OCI-LY7 (cell line): ENCODE data around the gene ZDHHC14. TPM values are rescaled to one million over a fixed set of nuclear protein-coding genes. Genes with fewer than 3 reads are reported as not detected.

Experiments
- BruUV-seq: library from RNA; stranded (reverse); fragments of 400-500 nt; replicated peaks from 2 replicates; lab custom pipeline; 2021; lab: Mats Ljungman, UMichigan
- CTCF ChIA-PET: fragments of 300-600 bp; sonication (Branson Sonifier 250); formaldehyde crosslinking; loops from one replicate; lab custom pipeline; 2022; ENCODE audit warnings: antibody characterized with exemption; ENCODE audit not compliant: unreplicated experiment; lab: Charles Lee
- POLR2A ChIA-PET: fragments of 300-600 bp; sonication (Branson Sonifier 250); formaldehyde crosslinking; loops from one replicate; lab custom pipeline; 2022; ENCODE audit warnings: antibody characterized with exemption; lab: Charles Lee
- DNase-seq: peaks from one replicate; pipeline ENCODE4 v3.0.0-alpha.2; 2015; ENCODE audit warnings: low spot score
- H2AFZ ChIP-seq: fragments of 200-600 bp; sonication (generic), shearing (Covaris generic); 2 replicates; pipeline ENCODE4 v1.6.1; 2014; ENCODE audit warnings: mild to moderate bottlenecking, antibody characterized with exemption, low read length, moderate library complexity
- H3K27ac ChIP-seq: fragments of 200-600 bp; sonication (generic); 2 replicates; pipeline ENCODE4 v1.5.1; 2014; ENCODE audit warnings: mixed run types, low read depth, mild to moderate bottlenecking, moderate library complexity, low read length, inconsistent platforms; ENCODE audit not compliant: poor library complexity, severe bottlenecking
- H3K36me3 ChIP-seq: fragments of 200-600 bp; sonication (generic); 2 replicates; pipeline ENCODE4 v1.6.1; 2014; ENCODE audit warnings: mild to moderate bottlenecking, antibody characterized with exemption, low read length, moderate library complexity, mixed read lengths; ENCODE audit not compliant: insufficient read depth
- H3K4me1 ChIP-seq: fragments of 200-600 bp; sonication (generic); 2 replicates; pipeline ENCODE4 v1.5.1; 2014; ENCODE audit warnings: mild to moderate bottlenecking, low read length; ENCODE audit not compliant: insufficient read depth, poor library complexity, severe bottlenecking
- H3K4me2 ChIP-seq: fragments of 200-600 bp; sonication (generic); 2 replicates; pipeline ENCODE4 v1.6.1; 2014; ENCODE audit warnings: mild to moderate bottlenecking, low read length
- H3K4me3 ChIP-seq: fragments of 200-600 bp; sonication (generic); 2 replicates; pipeline ENCODE4 v1.5.1; 2014; ENCODE audit warnings: mild to moderate bottlenecking, low read depth, low read length; ENCODE audit not compliant: poor library complexity, severe bottlenecking
- H3K79me2 ChIP-seq: fragments of 200-600 bp; sonication (generic); 2 replicates; pipeline ENCODE4 v1.6.1; 2016; ENCODE audit warnings: low read depth, mild to moderate bottlenecking, low read length, moderate library complexity, mixed read lengths; ENCODE audit not compliant: insufficient read depth
- H3K9me2 ChIP-seq: fragments of 200-600 bp; sonication (generic); 2 replicates; pipeline ENCODE4 v1.6.1; 2016; ENCODE audit warnings: mild to moderate bottlenecking, low read length, mixed read lengths; ENCODE audit not compliant: insufficient read depth
- H3K9me3 ChIP-seq: fragments of 200-600 bp; sonication (generic); 2 replicates; pipeline ENCODE4 v1.6.1; 2014; ENCODE audit warnings: mild to moderate bottlenecking, mixed run types, low read length, mixed read lengths
- H4K20me1 ChIP-seq: fragments of 200-600 bp; sonication (generic); 2 replicates; pipeline ENCODE4 v1.6.1; 2014; ENCODE audit warnings: mild to moderate bottlenecking, antibody characterized with exemption, low read length, moderate library complexity, mixed read lengths; ENCODE audit not compliant: insufficient read depth
- EZH2phosphoT487 ChIP-seq: fragments of 200-600 bp; sonication (generic); IDR thresholded peaks from 2 replicates; pipeline ENCODE4 v1.6.1; 2018; ENCODE audit warnings: low read depth, borderline replicate concordance, mild to moderate bottlenecking, mixed run types, antibody characterized with exemption, low read length, moderate library complexity, mixed read lengths
- intact Hi-C: fragments of 100-400 bp; cut with micrococcal nuclease; formaldehyde crosslinking; loops from one replicate; pipeline ENCODE4 v1.10.0; 2022; ENCODE audit not compliant: unreplicated experiment
- total RNA-seq, 2 experiments: library from RNA; depleted of rRNA in 1 of 2; stranded (reverse); fragments of >200 nt in 1 of 2; shearing (Covaris generic) in 1 of 2; gene quantifications; 2 replicates each; pipeline ENCODE4 v1.2.3, GENCODE V29; 2014 to 2022
- TF ChIP-seq, protein P1 (sequence below): fragments of 200-600 bp; sonication (generic); conservative IDR thresholded peaks from 2 replicates; pipeline ENCODE4 v1.5.1; 2014; ENCODE audit warnings: mild to moderate bottlenecking, antibody characterized with exemption, low read length, moderate library complexity, mixed read lengths

The ZDHHC14 gene
- total RNA-seq, 2 experiments from 2014 or later = 0.69 to 3.0 TPM

DNA sequence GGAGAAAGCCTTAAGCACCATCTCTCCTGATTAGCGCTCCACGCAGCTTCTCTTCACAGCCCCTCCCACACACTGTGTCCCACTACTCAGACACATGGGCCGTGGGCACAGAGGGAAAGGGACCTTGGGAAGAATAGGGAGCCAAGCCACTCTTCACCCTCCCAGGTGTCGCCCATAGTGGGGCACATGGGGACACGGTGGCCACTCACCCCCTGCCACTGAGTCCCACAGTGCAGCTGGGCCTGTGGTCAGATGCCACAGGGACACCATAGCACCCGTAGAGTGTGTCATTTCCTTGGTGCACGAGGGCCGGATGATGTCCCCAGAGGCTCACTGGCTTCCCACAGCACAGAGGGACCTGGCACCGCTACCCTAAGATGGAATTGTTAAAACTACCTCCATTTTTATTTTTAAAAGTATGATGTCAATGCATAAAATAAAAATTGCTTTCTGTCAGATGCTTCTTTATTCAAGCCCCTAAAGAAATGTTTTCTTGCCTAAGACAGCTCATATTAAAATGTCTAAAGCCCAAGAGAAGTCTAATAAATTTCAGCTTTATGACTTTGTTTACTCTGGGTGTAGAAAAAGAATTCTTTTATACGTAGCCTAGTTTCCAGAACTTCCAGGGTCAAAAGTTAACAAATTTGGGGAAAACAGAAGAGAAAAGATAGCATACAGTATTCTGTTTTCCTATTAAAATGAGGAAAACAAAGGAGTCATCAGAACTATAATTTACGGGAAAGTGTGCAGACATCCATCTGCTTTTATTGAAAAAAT is 251.0 kb downstream of the ZDHHC14 start:
- no peaks in the 10 kb centered on the region for H3K9me2 ChIP-seq
- no peaks in the 10 kb centered on the region for H3K9me3 ChIP-seq
- H3K4me3 ChIP-seq = no peak overlapping the region
- H4K20me1 ChIP-seq = no peaks in the 10 kb centered on the region
- intact Hi-C loops = no loop called here
- no peak overlapping the region for H2AFZ ChIP-seq
- H3K36me3 ChIP-seq = no peaks in the 10 kb centered on the region
- CTCF ChIA-PET = no interaction called here
- DNase-seq = no peak
- no peak overlapping the region for H3K27ac ChIP-seq
- no peak for TF ChIP-seq EZH2phosphoT487
- TF ChIP-seq, protein P1, sequence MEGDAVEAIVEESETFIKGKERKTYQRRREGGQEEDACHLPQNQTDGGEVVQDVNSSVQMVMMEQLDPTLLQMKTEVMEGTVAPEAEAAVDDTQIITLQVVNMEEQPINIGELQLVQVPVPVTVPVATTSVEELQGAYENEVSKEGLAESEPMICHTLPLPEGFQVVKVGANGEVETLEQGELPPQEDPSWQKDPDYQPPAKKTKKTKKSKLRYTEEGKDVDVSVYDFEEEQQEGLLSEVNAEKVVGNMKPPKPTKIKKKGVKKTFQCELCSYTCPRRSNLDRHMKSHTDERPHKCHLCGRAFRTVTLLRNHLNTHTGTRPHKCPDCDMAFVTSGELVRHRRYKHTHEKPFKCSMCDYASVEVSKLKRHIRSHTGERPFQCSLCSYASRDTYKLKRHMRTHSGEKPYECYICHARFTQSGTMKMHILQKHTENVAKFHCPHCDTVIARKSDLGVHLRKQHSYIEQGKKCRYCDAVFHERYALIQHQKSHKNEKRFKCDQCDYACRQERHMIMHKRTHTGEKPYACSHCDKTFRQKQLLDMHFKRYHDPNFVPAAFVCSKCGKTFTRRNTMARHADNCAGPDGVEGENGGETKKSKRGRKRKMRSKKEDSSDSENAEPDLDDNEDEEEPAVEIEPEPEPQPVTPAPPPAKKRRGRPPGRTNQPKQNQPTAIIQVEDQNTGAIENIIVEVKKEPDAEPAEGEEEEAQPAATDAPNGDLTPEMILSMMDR = no peak
- BruUV-seq = no TSS peak
- no peak overlapping the region for H3K4me2 ChIP-seq
- H3K4me1 ChIP-seq = no peaks in the 10 kb centered on the region
- POLR2A ChIA-PET = no interaction called here
- no peaks in the 10 kb centered on the region for H3K79me2 ChIP-seq

DNA sequence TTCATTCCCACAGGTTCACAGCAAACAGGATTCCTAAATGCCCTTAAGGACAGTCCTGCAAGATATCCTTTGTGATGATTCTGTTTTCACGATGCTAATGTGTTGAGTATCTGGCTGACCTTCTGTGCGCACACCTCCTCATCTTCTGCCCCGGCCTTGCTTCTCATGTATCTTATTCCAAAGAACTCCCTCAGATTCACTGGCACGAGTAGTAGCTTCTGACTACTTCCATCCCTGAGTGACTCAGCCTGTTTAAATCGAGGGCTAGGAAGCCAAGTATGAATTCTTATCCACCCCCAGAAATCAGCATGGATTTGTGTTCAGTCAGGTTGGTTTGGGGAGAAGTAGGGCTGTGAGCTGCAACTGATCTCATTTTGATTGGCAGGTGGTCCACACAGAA is 251.8 kb downstream of the ZDHHC14 start:
- Histone ChIP-seq H3K4me3 (no peak overlapping the region), H3K9me3 (no peaks in the 10 kb centered on the region), H3K9me2 (no peaks in the 10 kb centered on the region), H2AFZ (no peak overlapping the region), H3K79me2 (no peaks in the 10 kb centered on the region), H3K27ac (no peak overlapping the region), H4K20me1 (no peaks in the 10 kb centered on the region), H3K36me3 (no peaks in the 10 kb centered on the region), H3K4me1 (no peaks in the 10 kb centered on the region), H3K4me2 (no peak overlapping the region)
- no peak for TF ChIP-seq EZH2phosphoT487
- TF ChIP-seq, protein P1 = no peak
- no peak for DNase-seq
- BruUV-seq = no TSS peak
- ChIA-PET CTCF (no interaction called here), POLR2A (no interaction called here)
- intact Hi-C loops = no loop called here

DNA sequence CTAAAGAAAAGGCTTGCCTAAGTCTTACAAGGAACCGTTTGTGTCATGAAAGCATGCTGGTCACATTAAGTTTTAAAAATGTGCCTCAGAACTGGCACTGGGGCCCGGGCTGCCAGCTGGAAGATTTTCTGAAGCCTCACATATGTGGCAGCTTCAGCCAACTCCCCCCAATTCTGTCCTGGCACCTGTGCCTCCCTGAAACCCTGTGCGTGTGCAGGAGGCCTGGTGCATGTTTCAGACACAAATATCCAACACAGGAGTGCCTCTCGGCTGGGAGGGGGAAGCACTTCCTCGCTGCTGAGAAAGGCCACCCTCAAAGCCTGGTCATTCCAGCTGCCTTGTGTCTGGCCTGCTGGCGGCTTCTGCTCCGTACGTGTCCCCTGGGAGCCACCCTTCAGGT is 253.6 kb downstream of the ZDHHC14 start:
- Histone ChIP-seq H3K27ac (no peak overlapping the region), H3K36me3 (no peaks in the 10 kb centered on the region), H3K79me2 (no peaks in the 10 kb centered on the region), H2AFZ (no peak overlapping the region), H4K20me1 (no peaks in the 10 kb centered on the region), H3K9me3 (no peaks in the 10 kb centered on the region), H3K4me1 (no peaks in the 10 kb centered on the region), H3K9me2 (no peaks in the 10 kb centered on the region), H3K4me2 (no peak overlapping the region), H3K4me3 (no peak overlapping the region)
- intact Hi-C loops = no loop called here
- ChIA-PET CTCF (no interaction called here), POLR2A (no interaction called here)
- no peak for DNase-seq
- TF ChIP-seq, protein P1 = no peak
- no peak for TF ChIP-seq EZH2phosphoT487
- BruUV-seq = no TSS peak
